HG03469 (cell line): ENCODE measurements around the gene DNAJC11.

Experiments used
- ATAC-seq: cut with Tn5 transposase; IDR thresholded peaks from one replicate; pipeline ENCODE4 v1.9.1; 2021; ENCODE audit warnings: mild to moderate bottlenecking, moderate library complexity, moderate number of reproducible peaks; ENCODE audit not compliant: unreplicated experiment

DNAJC11 gene

DNA sequence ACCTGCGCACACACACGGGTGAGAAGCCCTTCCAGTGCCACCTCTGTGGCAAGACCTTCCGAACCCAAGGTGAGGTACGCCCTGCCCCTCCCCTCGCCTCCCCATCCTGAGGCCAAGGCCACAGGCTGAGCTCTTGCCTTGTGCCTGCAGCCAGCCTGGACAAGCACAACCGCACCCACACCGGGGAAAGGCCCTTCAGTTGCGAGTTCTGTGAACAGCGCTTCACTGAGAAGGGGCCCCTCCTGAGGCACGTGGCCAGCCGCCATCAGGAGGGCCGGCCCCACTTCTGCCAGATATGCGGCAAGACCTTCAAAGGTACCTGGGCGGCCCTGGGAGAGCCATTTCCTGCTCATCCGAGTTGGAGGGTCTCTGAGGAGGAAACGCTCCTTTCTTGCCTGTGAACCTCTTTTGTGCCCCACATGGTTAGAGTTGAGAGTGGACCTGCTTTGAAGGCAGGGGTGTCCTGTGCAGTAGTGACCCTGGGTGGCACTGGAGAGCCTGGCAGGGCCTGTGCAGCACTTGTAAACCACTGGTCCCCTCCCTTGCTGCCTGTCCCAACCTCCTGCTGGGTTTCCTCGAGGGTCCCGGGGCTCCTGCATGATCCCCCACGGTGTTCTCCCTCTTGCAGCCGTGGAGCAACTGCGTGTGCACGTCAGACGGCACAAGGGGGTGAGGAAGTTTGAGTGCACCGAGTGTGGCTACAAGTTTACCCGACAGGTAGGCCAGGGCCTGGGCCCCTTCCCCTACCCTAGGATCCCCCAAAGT is 113.3 kb downstream of the DNAJC11 start:
- ATAC-seq, result no peak

DNA sequence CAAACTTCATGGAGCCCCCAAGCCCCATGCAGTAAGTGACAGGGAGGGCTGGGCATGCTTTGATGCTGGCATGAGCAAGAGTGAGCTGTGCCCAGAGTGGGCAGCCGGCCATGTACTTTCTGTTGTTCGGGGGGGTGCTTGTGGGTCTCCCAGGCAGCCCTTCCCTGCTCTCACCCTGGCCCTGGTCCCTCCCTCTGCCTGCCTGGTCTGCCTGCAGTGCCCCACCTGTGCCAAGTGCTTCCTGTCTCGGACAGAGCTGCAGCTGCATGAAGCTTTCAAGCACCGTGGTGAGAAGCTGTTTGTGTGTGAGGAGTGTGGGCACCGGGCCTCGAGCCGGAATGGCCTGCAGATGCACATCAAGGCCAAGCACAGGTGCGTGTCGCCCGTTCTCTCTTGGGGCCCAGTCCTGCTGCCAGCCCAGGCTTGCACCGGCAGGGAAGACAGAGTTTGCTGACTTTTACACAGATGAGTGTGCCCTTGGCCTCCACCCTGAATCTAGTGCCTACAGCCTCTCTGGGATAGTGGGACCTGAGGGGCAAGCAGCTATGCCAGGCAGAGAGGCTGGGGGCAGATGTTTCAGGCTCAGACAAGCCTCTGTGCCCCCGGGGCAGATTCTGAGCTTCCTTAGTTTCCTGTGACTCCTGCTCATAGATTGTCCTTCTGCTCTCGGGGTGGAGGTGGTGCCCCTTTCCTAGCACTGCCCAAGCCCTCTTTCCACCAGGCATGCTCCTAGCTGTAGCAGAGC is 114.2 kb downstream of the DNAJC11 start:
- ATAC-seq, result no peak

DNA sequence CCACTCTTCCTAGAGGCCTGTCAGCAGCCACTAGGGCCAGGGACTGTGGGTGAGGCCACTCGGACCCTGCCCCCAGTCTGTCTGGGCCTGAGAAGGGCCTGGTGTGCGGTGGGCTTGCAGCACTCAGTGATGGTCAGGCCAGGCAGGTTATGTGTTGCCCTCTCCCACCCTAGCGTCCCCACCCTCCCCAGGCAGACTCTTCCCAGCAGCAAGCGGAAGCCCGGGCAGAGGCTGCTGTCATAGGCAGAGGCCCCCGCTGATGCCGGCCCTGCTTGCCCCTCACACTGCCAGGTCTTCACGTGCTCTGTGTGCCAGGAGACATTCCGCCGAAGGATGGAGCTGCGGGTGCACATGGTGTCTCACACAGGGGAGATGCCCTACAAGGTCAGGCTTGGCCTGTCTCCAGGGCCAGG is 115.2 kb downstream of the DNAJC11 start:
- no peak for ATAC-seq

DNA sequence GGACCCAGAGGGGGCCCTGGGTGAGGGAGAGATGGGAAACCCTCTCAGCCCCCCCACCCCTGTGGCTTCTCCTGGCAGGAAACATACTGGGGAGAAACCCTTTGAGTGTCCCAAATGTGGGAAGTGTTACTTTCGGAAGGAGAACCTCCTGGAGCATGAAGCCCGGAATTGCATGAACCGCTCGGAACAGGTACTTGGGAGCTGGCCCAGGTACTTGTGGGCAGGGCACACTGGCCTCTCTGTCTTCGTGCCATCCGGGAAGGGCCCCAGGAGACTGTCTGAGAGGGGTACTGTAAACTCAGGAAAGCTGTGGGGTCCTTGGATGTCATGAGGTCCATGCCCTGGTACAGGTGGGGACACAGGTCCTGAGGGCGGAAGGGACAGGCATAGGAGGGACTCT is 115.8 kb downstream of the DNAJC11 start:
- ATAC-seq, result no peak

DNA sequence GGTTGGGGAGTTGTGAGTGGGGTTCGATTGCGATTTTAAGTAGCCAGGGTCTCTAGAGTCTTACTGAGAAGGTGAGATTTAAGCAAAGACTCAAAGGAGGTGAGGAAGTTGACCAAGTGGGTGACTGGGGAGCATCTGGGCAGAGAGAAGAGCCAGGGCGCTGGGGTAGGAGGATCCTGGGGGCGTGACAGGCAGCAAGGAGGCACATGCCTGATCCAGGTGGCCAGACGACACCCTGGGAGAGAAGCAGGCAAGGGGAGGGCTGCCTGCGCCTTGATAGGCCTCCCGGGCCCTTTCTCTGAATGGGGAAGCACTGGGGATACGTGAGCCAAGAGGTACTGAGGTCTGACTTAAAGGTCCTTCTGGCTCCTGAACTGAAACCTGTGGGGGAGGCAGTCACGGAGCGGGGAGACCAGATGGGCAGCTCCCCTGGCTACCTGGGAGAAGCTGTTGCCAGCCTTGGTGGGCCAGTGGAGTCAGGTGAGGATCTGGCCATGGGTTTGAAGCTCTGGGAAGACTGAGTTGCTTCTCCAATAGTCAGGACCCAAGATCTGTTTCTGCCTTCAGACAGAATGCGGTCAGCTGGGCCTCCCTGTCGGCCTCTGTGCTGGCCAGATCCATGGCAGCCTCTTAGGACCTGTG is 116.4 kb downstream of the DNAJC11 start:
- ATAC-seq, result no peak
